Measurements from ENCODE around the gene METAP1D. TPM values are rescaled to one million over a fixed set of nuclear protein-coding genes. Genes with fewer than 3 reads are reported as not detected.

METAP1D gene
- total RNA-seq, 1 experiment from 2014 or later, result 32.4 TPM

GRCh38 chr2:171985076-171985475 is 14.7 kb upstream of the METAP1D start:
- DNase-seq, result no peak
- BruUV-seq (replicated peaks), result no TSS peak
- Histone ChIP-seq H3K4me1 (replicated peaks; ENCODE audit: insufficient read depth) (no peaks in the 10 kb centered on the region), H3K9me3 (ENCODE audit: insufficient read depth, low read depth) (no peaks in the 10 kb centered on the region), H3K27ac (no peak overlapping the region), H2AFZ (no peak overlapping the region), H4K20me1 (ENCODE audit: insufficient read depth) (no peaks in the 10 kb centered on the region), H3K9me2 (ENCODE audit: insufficient read depth) (no peaks in the 10 kb centered on the region), H3K79me2 (ENCODE audit: low read depth) (no peaks in the 10 kb centered on the region), H3K4me2 (no peak overlapping the region), H3F3A (ENCODE audit: insufficient read depth, low read depth) (peaks cover 12% of the 10 kb centered on the region), H3K4me3 (no peak overlapping the region), H3K36me3 (ENCODE audit: low read depth) (peaks cover 16% of the 10 kb centered on the region), H3K27me3 (ENCODE audit: insufficient read depth, low read depth) (no peaks in the 10 kb centered on the region)
- ChIA-PET POLR2A (ENCODE audit: unreplicated experiment) (interaction anchor here (0.6 kb wide), 1 partner anchor 112 kb away, joined by 5 read pairs; no protein-coding TSS in a partner anchor), CTCF (no interaction called here)
- intact Hi-C loops (cut with micrococcal nuclease; ENCODE audit: unreplicated experiment), result no loop called here
- TF ChIP-seq, protein P1, sequence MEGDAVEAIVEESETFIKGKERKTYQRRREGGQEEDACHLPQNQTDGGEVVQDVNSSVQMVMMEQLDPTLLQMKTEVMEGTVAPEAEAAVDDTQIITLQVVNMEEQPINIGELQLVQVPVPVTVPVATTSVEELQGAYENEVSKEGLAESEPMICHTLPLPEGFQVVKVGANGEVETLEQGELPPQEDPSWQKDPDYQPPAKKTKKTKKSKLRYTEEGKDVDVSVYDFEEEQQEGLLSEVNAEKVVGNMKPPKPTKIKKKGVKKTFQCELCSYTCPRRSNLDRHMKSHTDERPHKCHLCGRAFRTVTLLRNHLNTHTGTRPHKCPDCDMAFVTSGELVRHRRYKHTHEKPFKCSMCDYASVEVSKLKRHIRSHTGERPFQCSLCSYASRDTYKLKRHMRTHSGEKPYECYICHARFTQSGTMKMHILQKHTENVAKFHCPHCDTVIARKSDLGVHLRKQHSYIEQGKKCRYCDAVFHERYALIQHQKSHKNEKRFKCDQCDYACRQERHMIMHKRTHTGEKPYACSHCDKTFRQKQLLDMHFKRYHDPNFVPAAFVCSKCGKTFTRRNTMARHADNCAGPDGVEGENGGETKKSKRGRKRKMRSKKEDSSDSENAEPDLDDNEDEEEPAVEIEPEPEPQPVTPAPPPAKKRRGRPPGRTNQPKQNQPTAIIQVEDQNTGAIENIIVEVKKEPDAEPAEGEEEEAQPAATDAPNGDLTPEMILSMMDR (conservative IDR thresholded peaks at IDR 0.05), result no peak
- no peak for TF ChIP-seq EZH2 (IDR thresholded peaks at IDR 0.05; ENCODE audit: low read depth)

GRCh38 chr2:171986778-171987177 is 13.0 kb upstream of the METAP1D start:
- Histone ChIP-seq H3K27ac (no peak overlapping the region), H3K4me2 (no peak overlapping the region), H3K27me3 (ENCODE audit: insufficient read depth, low read depth) (no peaks in the 10 kb centered on the region), H3K4me3 (no peak overlapping the region), H3K36me3 (ENCODE audit: low read depth) (peaks cover 11% of the 10 kb centered on the region), H3F3A (ENCODE audit: insufficient read depth, low read depth) (peaks cover 12% of the 10 kb centered on the region), H3K9me2 (ENCODE audit: insufficient read depth) (no peaks in the 10 kb centered on the region), H3K79me2 (ENCODE audit: low read depth) (no peaks in the 10 kb centered on the region), H2AFZ (no peak overlapping the region), H4K20me1 (ENCODE audit: insufficient read depth) (no peaks in the 10 kb centered on the region), H3K9me3 (ENCODE audit: insufficient read depth, low read depth) (no peaks in the 10 kb centered on the region), H3K4me1 (replicated peaks; ENCODE audit: insufficient read depth) (no peaks in the 10 kb centered on the region)
- ChIA-PET POLR2A (ENCODE audit: unreplicated experiment) (no interaction called here), CTCF (no interaction called here)
- BruUV-seq (replicated peaks), result no TSS peak
- DNase-seq, result no peak
- intact Hi-C loops (cut with micrococcal nuclease; ENCODE audit: unreplicated experiment), result no loop called here
- TF ChIP-seq, protein P1 (conservative IDR thresholded peaks at IDR 0.05), result no peak
- TF ChIP-seq EZH2 (IDR thresholded peaks at IDR 0.05; ENCODE audit: low read depth), result no peak

- Histone ChIP-seq H3K36me3 (ENCODE audit: low read depth) (no peaks in the 10 kb centered on the region), H3K9me3 (ENCODE audit: insufficient read depth, low read depth) (no peaks in the 10 kb centered on the region), H3K4me2 (no peak overlapping the region), H3K4me1 (replicated peaks; ENCODE audit: insufficient read depth) (no peaks in the 10 kb centered on the region), H3K27ac (no peak overlapping the region), H3K27me3 (ENCODE audit: insufficient read depth, low read depth) (no peaks in the 10 kb centered on the region), H3F3A (ENCODE audit: insufficient read depth, low read depth) (peaks cover 3% of the 10 kb centered on the region), H3K4me3 (no peak overlapping the region), H2AFZ (no peak overlapping the region), H3K79me2 (ENCODE audit: low read depth) (no peaks in the 10 kb centered on the region), H3K9me2 (ENCODE audit: insufficient read depth) (no peaks in the 10 kb centered on the region), H4K20me1 (ENCODE audit: insufficient read depth) (no peaks in the 10 kb centered on the region)
- POLR2A ChIA-PET (ENCODE audit: unreplicated experiment), result no interaction called here
- CTCF ChIA-PET, result interaction anchor here (0.6 to 0.7 kb wide), 2 partner anchors 155 to 287 kb away, joined by 3 to 6 read pairs; no protein-coding TSS in a partner anchor
- TF ChIP-seq, protein P1 (conservative IDR thresholded peaks at IDR 0.05), result no peak
- TF ChIP-seq EZH2 (IDR thresholded peaks at IDR 0.05; ENCODE audit: low read depth), result no peak
- intact Hi-C loops (cut with micrococcal nuclease; ENCODE audit: unreplicated experiment), result no loop called here
- no TSS peak for BruUV-seq (replicated peaks)
- DNase-seq, result no peak
Measured at GRCh38 chr2:171991027-171991426, 8.7 kb upstream of the METAP1D start.

Data from PC-9 (cell line).